ENCODE data around the gene PTPRT. TPM values are rescaled to one million over a fixed set of nuclear protein-coding genes. Genes with fewer than 3 reads are reported as not detected.

The PTPRT gene
- total and polyA plus RNA-seq, 2 of the 4 experiments (the other 2 are of a cell fraction): not detected

DNA sequence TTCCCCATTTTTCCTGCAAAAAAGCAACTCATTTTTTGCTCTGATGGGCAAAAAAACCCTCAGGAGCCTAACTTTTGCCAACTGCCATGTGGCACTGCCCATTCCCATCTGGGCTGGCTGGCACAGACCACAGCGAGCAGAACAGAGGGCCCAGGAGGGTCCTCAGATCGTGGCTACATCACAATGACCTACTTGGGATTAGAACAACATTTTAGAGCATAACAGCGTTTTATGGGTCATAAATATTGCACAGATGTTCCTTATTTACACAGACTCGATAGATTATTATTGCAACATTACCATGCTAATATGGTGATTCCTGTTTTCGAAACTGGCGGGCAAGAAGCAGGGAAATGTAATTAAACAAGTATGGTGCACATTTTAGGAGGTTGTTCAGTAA is 28.0 kb downstream of the PTPRT start:
- H3K9ac ChIP-seq (ENCODE audit: low read depth, low read length): no peak overlapping the region
- intact Hi-C loops (cut with micrococcal nuclease): no loop called here
- H3K4ac ChIP-seq (ENCODE audit: low read depth, low read length): no peak overlapping the region
- H2BK5ac ChIP-seq (ENCODE audit: low read depth, low read length, poor library complexity, severe bottlenecking): no peak overlapping the region
- H3K4me1 ChIP-seq (ENCODE audit: control insufficient read depth, insufficient read depth, low read length): no peaks in the 10 kb centered on the region
- H2BK20ac ChIP-seq (ENCODE audit: low read depth, low read length): no peak overlapping the region
- H3K27ac ChIP-seq (ENCODE audit: insufficient read depth, low read length): no peak overlapping the region
- ChIA-PET CTCF (interaction anchor here (0.9 kb wide), 1 partner anchor 30 kb away, joined by 3 read pairs; no protein-coding TSS in a partner anchor), POLR2A (ENCODE audit: unreplicated experiment) (no interaction called here)
- no peak overlapping the region for H3K56ac ChIP-seq (ENCODE audit: extremely low read depth, insufficient read depth, low read length)
- no peak overlapping the region for H4K91ac ChIP-seq (ENCODE audit: insufficient read depth, low read depth, low read length)
- no peak overlapping the region for H3K23ac ChIP-seq (ENCODE audit: low read depth, low read length)
- H4K20me1 ChIP-seq (ENCODE audit: insufficient read depth, low read length): no peaks in the 10 kb centered on the region
- no peaks in the 10 kb centered on the region for H3K27me3 ChIP-seq (ENCODE audit: control insufficient read depth, insufficient read depth, low read length)
- DNase-seq (no peak), ATAC-seq (ENCODE audit: low read depth) (no peak)
- H2BK120ac ChIP-seq (ENCODE audit: low read depth, low read length): no peak overlapping the region
- H2BK15ac ChIP-seq (ENCODE audit: low read depth, low read length): no peak overlapping the region
- H3K14ac ChIP-seq (replicated peaks; ENCODE audit: low read depth, low read length): no peak overlapping the region
- H3K79me1 ChIP-seq (ENCODE audit: low read depth in 1 of 2, low read length in 2 of 2): no peaks in the 10 kb centered on the region
- no peak overlapping the region for H3K18ac ChIP-seq (ENCODE audit: low read depth, low read length)
- H3K4me3 ChIP-seq (ENCODE audit: insufficient read depth, low read depth, low read length): no peak overlapping the region
- no peaks in the 10 kb centered on the region for H3K36me3 ChIP-seq (ENCODE audit: control insufficient read depth, insufficient read depth, low read length)
- WGBS, 2 experiments (ENCODE audit: extremely low coverage in 2 of 2, insufficient read length in 1 of 2): no CpG with 5 or more reads among the region's 6 CpGs
- no peak overlapping the region for H2AFZ ChIP-seq (replicated peaks; ENCODE audit: low read length, poor library complexity)
- BruUV-seq (replicated peaks): no TSS peak
- H3K4me2 ChIP-seq (ENCODE audit: low read depth, low read length): no peak overlapping the region
- in situ Hi-C loops (cut with MboI; ENCODE audit: low sequenced_read_pairs): no loop called here
- no peak for TF ChIP-seq CEBPB (IDR thresholded peaks at IDR 0.05; ENCODE audit: low read depth, low read length)
- no peak for TF ChIP-seq SMC3 (IDR thresholded peaks at IDR 0.05; ENCODE audit: low read depth, low read length)
- TF ChIP-seq, protein P1, sequence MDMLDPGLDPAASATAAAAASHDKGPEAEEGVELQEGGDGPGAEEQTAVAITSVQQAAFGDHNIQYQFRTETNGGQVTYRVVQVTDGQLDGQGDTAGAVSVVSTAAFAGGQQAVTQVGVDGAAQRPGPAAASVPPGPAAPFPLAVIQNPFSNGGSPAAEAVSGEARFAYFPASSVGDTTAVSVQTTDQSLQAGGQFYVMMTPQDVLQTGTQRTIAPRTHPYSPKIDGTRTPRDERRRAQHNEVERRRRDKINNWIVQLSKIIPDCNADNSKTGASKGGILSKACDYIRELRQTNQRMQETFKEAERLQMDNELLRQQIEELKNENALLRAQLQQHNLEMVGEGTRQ (IDR thresholded peaks at IDR 0.05; ENCODE audit: low read depth, low read length): no peak
- no peak for TF ChIP-seq MAFK (IDR thresholded peaks at IDR 0.05; ENCODE audit: low read depth, low read length)
- TF ChIP-seq ELK1 (IDR thresholded peaks at IDR 0.05; ENCODE audit: borderline replicate concordance, low read depth, low read length): no peak
- no peak for TF ChIP-seq CTCF (conservative IDR thresholded peaks at IDR 0.05; ENCODE audit: low read depth, low read length)
- no peak for TF ChIP-seq RCOR1 (IDR thresholded peaks at IDR 0.05; ENCODE audit: insufficient replicate concordance, low read length)
- no peak overlapping the region for H4K8ac ChIP-seq (ENCODE audit: low read depth in 2 of 2, low read length in 2 of 2)
- dilution Hi-C loops (cut with HindIII; ENCODE audit: low sequenced_read_pairs, unreplicated experiment): no loop called here
- H2AK9ac ChIP-seq (replicated peaks; ENCODE audit: low read depth, low read length, poor library complexity): no peak overlapping the region
- no peak overlapping the region for H4K5ac ChIP-seq (ENCODE audit: low read depth, low read length)
- no peak overlapping the region for H2AK5ac ChIP-seq (ENCODE audit: low read depth, low read length)
- H3K9me3 ChIP-seq (ENCODE audit: control insufficient read depth, insufficient read depth, low read length): peaks cover 5% of the 10 kb centered on the region
- H3K9me1 ChIP-seq (ENCODE audit: insufficient read depth, low read length): no peaks in the 10 kb centered on the region

Measured in IMR-90 (cell line).